ENCODE data around the gene CPLX4. TPM values are rescaled to one million over a fixed set of nuclear protein-coding genes. Genes with fewer than 3 reads are reported as not detected.

The CPLX4 gene
- total RNA-seq, result not detected in 2 replicates

GRCh38 chr18:59318460-59319050, at the start of gene CPLX4:
Gene CPLX4 (minus strand): TSS chr18:59318649. CDS start chr18:59318462, 187 bp downstream.

GRCh38 chr18:59358712-59359575, 40.5 kb upstream of the CPLX4 start, which contains the start of gene LMAN1:
Gene LMAN1 (minus strand): TSS chr18:59359265. CDS start chr18:59359244, 21 bp downstream.

GRCh38 chr18:59272891-59273758, 45.3 kb downstream of the CPLX4 start, which contains the start of gene RAX:
Gene RAX (minus strand): TSS chr18:59273454. CDS start chr18:59273206, 248 bp downstream.

Other genes starting within 250 kb of the CPLX4 start
- 56.3 and 72.5 TPM in 2 replicates for gene SEC11C, start 178.8 kb downstream of the CPLX4 start, total RNA-seq
- not detected in 2 replicates for gene GRP, start 98.5 kb downstream of the CPLX4 start, total RNA-seq
- not detected in 2 replicates for gene RAX, start 45.2 kb downstream of the CPLX4 start, total RNA-seq
- gene LMAN1, start 40.6 kb upstream of the CPLX4 start, total RNA-seq, result 107 and 165 TPM in 2 replicates

Measured in hair follicular keratinocyte (primary cell).